Activated CD4-positive, alpha-beta T cell treated with anti-CD3 and anti-CD28 coated beads for 48 hours (primary cell): ENCODE results near the gene RFWD3.
"Not testable (repeated sequence)": the region's sequence is repeated elsewhere in the genome, so short reads cannot be mapped to it uniquely, and the experiment has no call there.

Experiments
- DNase-seq: peaks from one replicate; pipeline ENCODE4 v3.0.0-alpha.2; 2020

RFWD3 gene

DNA sequence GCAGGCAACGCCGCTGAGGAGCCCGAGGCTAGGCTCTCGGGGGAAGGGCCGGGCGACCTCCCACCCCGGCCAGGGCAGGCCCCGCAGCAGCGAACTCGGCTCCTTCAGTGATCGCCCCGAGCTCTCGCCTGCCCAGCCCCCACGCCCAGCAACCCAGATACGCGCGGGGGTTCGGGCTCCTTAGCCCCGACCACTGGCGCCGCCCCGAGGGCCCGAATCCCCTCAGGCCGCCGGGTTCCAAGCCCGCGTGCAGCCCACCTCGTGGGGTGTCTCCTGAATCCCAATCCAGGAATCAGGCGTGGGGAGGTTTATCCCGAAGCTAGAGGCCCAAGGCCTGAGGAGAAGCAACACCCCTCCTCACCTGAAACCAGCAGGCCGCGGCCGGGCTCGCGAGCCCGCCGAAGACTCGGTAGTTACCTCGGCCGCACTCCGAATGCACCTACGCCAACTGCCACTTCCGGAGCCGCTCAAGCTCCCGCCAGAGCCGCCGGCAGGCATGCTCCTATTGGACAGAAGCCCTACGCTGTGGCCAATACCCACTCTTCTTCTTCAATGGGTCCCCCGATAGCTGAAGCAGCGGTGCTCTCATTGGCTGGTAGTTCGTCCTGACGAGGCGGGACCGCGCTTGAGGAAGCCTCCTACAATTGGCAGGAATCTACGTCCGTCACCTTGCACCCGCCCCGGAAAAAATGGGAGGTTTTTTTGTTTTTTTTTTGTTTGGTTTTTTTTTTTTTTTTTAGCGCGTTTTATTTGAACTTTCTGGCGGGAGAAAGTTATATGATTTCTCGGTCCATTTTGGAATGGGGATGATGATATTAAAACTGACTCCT lies at the start of gene RFWD3:
TSS of gene RFWD3 (minus strand) at position 453 of the 830 bp plus-strand sequence. CDS start 5,428 bp downstream, outside the sequence.
- DNase-seq = peak; percentile 97

DNA sequence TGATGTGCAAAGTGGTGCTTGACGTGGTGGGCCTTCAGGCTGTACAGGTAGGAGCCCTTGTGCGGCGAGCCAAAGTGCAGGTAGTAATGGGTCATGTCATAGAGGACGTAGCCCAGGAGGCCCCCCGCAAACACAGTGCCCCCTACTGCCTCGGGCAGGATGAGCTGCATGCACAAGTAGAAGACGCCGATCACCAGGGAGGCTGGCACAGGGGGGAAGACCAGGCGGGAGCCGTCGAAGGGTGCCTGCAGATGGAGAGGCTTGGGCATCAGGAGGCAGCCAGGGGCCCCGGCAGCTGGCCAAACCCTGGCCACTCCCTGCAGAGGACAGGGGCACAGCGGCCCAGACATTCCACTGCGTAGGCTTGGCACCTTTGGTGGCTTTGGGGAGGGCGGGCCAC lies 49.7 kb upstream of the RFWD3 start:
- DNase-seq = no peak

GRCh38 chr16:74713876-74714275 lies 47.2 kb upstream of the RFWD3 start:
- no peak for DNase-seq

- DNase-seq = no peak
Measured at GRCh38 chr16:74713325-74713724, 46.6 kb upstream of the RFWD3 start.

DNA sequence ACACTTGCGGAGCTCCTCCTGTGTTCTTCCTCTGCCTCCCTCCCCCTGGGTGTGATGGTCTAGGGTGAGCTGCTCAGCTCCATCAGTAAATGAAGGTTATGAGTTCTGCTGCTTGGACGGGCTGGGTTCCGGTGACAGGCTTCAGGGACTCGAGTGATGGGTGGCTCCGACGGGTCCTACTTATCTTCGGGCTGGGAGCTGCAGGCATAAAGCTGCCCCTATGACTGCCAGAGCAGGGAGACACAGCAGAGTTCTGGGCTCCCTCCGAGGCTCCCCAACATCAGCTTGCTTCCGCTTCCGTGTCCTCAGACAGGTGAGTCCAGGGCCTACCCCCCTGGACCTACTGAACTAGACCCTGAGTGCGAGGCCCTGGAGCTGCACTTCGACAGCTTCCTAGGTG lies 45.3 kb upstream of the RFWD3 start:
- no peak for DNase-seq

DNA sequence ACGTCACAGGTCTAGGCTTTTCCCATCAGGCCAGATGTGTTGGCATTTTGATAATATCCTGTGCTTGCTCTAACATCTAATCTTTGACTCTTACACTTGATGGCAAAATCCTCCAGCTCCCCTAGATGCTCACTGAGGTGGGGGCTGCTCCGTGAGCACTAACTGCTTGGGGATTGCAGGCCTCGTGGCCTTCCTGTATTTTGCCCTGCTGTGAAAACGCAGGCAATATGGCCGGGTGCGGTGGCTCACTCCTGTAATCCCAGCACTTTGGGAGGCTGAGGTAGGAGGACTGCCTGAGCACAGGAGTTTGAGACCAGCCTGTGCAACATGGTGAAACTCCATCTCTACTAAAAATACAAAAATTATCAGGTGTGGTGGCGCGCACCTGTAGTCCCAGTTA lies 43.7 kb upstream of the RFWD3 start:
- no peak for DNase-seq

DNA sequence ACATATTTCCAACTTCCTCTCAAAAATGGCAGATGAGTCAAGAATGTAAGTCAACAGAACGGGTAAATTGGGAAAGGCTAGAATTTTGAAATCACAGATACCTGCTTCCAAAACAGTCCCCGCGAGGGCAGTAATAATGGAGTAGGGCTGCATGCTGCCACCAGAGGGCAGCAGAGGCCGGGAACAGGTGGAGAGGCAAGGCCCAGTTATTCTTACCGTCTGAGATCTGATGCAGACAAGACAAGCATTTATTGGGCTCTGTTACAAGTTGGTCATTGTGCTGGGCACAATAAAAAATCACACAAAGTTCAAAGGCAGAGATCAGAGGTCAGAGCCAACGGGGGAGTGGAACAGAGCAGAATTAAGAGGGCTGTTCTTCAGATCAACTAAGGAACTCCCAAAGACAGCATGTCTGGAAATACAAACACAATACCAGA lies 42.8 kb upstream of the RFWD3 start:
- DNase-seq = peak; percentile 87

GRCh38 chr16:74700438-74701225 lies 34.0 kb upstream of the RFWD3 start, which contains the start of gene MLKL:
Gene MLKL (minus strand): TSS chr16:74700862. CDS start chr16:74695757, 5,105 bp downstream.
- peak; percentile 75 for DNase-seq

- peak; percentile 39 for DNase-seq
Measured at GRCh38 chr16:74700116-74700437, 33.4 kb upstream of the RFWD3 start.

DNA sequence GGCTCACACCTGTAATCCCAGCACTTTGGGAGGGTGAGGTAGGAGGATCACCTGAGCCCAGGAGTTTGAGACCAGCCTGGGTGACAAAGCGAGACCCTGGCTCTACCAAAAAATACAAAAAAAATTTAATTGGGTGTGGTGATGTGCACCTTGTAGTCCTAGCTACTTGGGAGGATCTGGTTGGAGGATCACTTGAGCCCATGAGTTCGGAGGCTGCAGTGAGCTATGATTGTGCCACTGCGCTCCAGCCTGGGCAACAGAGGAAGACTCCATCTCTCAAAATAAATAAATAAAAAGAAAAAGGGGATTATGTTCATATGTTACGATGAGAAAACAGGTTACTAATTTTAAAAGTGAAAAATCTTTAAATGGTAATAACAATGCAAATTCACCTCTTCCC lies 33.0 kb upstream of the RFWD3 start:
- peak; percentile 21 for DNase-seq

- no peak for DNase-seq
Measured at GRCh38 chr16:74698222-74698621, 31.5 kb upstream of the RFWD3 start.

DNA sequence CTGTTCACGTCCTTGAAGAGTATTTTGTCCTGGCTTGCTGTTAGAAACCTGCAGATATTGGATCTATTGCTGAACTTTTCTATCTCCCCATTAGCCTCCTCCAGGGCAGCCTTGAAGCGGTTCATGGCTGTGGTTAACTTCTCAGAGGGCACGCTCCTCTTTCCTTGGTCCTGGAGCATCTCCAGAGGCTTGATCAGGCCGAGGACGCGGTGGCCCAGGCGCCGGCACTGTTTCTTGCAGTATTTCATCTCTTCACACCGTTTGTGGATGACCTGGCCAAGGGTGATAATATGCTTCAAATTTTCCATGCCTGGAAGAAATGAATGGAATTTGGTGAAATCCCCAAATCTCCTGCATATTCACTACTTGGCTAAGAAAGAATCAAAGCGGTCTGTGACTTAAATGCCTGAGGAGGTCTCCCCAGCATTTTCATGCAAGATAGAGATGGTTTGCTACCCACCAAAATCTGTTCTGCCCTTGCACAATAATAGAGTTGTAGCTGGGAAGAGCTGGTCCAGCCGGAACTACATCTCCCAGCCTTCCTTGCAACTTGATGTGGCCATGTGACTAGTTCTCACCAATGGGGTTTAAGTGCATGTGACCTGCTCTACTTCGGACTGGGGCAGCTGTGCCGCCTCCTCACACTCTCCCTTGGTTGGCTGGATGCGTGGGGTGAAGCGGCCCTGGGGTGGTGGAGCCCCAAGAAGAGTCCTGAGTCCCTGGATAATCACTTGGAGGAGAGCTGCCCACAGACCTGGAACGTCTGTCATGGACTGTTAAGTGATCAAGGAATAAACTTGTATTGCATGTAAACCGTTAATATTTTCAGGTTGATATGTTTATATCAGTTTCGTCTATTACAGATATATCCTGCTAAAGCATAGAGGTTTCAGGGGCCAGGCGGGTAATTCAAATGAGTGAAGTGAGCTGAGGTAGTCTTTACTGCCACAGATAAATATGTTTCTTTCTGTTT lies 29.1 kb upstream of the RFWD3 start:
- peak; percentile 68 for DNase-seq

GRCh38 chr16:74691093-74691855 lies 24.6 kb upstream of the RFWD3 start:
- DNase-seq = no peak

GRCh38 chr16:74682556-74682955 lies 15.9 kb upstream of the RFWD3 start:
- no peak for DNase-seq

GRCh38 chr16:74680681-74681080 lies 14.0 kb upstream of the RFWD3 start:
- no peak for DNase-seq

DNA sequence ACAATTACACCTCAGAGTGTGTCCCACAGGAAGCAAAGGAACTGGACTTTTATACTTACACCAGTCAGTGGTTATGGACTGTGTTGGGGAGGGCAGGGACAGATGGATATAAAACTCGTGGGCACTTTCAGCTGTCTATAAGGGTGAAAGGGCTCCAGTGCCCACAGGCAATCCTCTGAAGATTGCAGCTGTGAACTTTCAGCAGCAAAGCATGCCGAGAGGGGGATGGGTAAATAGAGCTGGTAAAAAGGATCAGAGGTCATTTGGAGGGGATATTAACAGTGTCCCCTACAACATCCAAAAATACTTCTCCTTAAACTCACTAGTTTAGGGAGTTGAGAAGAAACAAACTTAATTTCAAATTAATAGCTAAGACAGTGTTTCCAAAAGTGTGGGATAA lies 13.3 kb upstream of the RFWD3 start:
- no peak for DNase-seq

GRCh38 chr16:74677868-74678267 lies 11.2 kb upstream of the RFWD3 start:
- DNase-seq = no peak

DNA sequence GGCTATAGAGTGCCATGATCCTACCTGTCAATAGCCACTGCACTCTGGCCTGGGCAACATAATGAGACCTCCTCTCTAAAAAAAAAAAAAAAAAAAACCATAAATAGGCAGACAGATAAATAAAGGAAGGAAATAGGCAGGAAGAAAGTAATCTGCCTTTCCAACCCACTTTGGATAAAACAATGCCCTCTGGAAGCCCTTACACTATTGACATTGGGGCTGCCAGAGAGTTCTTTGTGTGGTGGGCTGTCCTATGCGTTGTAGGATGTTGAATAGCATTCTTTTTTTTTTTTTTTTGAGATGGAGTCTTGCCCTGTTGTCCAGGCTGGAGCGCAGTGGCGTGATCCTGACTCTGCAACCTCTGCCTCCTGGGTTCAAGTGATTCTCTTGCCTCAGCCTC lies 7.2 kb upstream of the RFWD3 start:
- DNase-seq = no peak

DNA sequence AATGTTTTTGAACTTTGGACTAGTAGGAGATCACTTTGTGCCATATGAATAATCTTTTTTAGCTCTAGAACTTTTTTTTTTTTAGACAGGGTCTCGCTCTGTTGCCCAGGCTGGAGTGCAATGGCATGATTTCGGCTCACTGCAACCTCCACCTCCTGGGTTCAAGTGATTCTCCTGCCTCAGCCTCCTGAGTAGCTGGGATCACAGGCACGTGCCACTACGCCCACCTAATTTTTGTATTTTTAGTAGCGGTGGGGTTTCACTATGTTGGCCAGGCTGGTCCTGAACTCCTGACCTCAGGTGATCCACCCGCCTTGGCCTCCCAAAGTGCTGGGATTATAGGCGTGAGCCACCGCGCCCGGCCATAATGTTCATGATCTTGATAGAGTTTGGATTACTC lies 2.2 kb upstream of the RFWD3 start:
- DNase-seq = not testable (repeated sequence)

- DNase-seq = peak; percentile 55
Measured at GRCh38 chr16:74667255-74667700, 601 bp upstream of the RFWD3 start.

DNA sequence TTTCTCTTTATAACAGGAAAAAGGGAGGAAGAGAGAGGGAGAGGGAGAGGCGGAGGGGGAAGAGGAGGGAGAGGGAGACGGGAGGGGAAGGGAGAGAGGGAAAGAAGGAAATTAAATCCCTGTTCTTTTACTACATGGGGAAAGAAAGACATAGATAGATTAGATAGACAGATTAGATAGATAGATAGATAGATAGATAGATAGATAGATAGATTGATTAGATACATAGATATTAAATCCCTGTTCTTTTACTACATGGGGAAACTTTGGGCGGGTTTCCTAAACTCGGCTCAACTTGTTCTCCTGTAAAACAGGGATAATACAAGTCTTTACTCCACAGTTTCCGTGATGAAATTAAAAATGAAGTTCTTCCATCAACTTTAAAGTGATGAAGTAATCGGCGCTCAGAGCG lies 661 bp downstream of the RFWD3 start:
- DNase-seq = no peak

- DNase-seq = no peak
Measured at GRCh38 chr16:74661064-74661463, 5.6 kb downstream of the RFWD3 start.
